VCaP (cell line): Measurements from ENCODE around the gene TSPAN16.

ENCODE experiments used
- H3K27ac ChIP-seq: fragments of 450-650 bp; 2 replicates; pipeline ENCODE4 v1.5.1; 2017
- TF ChIP-seq, protein P1 (sequence below): fragments of 450-650 bp; conservative IDR thresholded peaks from 2 replicates; pipeline ENCODE4 v1.5.1; 2017; ENCODE audit warnings: mild to moderate bottlenecking, moderate library complexity

TSPAN16 gene, protein sequence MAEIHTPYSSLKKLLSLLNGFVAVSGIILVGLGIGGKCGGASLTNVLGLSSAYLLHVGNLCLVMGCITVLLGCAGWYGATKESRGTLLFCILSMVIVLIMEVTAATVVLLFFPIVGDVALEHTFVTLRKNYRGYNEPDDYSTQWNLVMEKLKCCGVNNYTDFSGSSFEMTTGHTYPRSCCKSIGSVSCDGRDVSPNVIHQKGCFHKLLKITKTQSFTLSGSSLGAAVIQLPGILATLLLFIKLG

DNA sequence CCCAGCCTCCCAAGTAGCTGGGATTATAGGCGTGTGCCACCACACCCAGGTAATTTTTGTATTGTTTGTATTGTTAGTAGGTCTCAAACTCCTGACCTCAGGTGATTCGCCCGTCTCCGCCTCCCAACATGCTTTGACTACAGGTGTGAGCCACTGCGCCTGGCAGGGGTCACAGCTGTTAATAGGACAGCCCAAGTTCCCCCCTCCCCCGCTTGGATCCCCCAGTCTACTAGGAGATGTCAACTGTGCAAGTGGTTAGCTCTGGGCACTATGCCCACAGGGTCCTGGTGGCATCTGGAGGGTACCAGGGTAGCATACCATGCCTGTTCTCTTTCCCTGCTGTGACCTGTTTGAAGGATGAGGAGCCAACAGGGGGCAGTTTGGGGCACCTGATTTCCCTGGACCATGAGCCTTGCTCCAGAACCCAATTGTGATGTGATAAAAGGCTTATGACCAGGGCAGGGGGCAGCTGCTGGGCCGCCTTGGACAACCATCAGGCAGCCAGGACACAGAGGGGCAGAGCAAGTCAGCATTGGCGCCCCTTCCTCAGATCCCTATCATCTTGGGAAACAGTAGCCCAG, at the start of gene TSPAN16:
Gene TSPAN16 (plus strand): TSS at position 496 of the 581 bp plus-strand sequence. CDS start 138 bp downstream, outside the sequence.
- TF ChIP-seq, protein P1, sequence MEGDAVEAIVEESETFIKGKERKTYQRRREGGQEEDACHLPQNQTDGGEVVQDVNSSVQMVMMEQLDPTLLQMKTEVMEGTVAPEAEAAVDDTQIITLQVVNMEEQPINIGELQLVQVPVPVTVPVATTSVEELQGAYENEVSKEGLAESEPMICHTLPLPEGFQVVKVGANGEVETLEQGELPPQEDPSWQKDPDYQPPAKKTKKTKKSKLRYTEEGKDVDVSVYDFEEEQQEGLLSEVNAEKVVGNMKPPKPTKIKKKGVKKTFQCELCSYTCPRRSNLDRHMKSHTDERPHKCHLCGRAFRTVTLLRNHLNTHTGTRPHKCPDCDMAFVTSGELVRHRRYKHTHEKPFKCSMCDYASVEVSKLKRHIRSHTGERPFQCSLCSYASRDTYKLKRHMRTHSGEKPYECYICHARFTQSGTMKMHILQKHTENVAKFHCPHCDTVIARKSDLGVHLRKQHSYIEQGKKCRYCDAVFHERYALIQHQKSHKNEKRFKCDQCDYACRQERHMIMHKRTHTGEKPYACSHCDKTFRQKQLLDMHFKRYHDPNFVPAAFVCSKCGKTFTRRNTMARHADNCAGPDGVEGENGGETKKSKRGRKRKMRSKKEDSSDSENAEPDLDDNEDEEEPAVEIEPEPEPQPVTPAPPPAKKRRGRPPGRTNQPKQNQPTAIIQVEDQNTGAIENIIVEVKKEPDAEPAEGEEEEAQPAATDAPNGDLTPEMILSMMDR = no peak
- no peak within 1 kb of the TSS for H3K27ac ChIP-seq

DNA sequence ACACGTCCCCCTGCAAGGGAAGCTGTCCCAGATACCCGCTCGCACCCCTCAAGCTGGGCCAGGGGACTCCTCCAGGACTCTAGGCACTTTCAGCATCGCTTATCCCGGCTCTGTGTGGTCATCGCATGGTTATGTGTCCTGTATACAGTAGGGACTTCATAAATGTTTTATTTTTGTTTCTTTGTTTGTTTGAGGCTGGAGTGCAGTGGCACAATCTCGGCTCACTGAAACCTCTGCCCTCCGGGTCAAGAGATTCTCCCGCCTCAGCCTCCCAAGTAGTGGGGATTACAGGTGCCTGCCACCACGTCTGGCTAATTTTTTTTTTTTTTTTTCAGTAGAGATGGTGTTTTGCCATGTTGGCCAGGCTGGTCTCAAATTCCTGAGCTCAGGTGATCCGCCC, 49.0 kb upstream of the TSPAN16 start:
- no peak overlapping the region for H3K27ac ChIP-seq
- TF ChIP-seq, protein P1 = no peak

DNA sequence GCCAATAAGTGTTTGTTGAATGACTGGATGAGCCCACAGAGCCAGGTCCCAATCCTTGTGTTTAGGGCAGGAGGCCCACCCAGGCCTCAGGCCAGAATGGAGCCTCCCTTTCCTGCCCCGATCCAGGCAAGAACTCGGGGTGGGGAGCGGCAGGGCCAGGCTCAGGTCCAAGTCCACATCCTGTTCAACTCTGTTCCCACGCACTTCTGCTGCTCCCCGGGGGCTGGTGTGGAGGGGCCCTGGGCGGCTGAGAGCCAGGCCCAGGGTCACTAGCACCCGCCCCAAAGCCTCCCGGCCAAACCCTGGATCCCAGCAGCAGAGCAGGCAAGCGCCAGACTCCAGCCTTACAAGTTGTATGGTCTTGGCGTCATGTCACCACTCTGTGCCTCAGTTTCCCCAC, 48.6 kb upstream of the TSPAN16 start:
- TF ChIP-seq, protein P1 = no peak
- H3K27ac ChIP-seq = no peak overlapping the region

DNA sequence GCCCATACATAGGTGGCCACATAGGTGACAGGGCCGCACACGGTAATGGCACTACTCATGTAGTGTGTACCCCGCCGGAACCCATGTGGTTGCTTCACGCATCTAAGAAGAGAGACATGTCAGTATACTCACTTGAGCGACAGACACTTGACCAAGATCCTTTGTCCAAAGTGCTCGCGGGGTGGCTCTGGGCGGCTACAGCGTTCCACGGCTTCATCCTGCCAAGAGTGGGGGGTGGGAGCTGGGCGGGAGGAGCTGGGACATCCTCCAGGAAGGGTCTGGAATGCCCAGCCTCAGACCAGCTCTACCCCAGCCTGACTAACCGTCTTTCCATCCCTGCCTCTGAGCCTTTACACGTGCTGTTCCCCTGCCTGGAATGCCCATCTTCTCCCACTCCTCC, 48.0 kb upstream of the TSPAN16 start:
- TF ChIP-seq, protein P1 = no peak
- H3K27ac ChIP-seq = no peak overlapping the region

DNA sequence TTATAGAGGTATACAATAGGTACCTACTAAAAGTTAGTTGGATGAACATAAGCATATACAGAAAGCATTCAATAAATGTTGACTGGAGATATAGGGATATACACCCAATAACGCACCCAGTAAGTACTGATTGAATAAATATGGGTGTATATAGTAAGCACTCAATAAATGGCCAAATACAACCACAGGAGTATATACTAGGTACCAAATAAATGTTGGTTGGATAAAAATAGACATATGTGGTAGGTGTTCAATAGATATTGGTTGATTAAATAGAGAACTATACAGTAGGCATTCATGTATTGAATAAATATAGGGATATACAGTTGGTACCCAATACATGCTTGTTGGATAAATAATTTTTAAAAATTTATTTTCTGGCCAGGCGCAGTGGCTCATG, 47.1 kb upstream of the TSPAN16 start:
- TF ChIP-seq, protein P1 = no peak
- H3K27ac ChIP-seq = no peak overlapping the region

DNA sequence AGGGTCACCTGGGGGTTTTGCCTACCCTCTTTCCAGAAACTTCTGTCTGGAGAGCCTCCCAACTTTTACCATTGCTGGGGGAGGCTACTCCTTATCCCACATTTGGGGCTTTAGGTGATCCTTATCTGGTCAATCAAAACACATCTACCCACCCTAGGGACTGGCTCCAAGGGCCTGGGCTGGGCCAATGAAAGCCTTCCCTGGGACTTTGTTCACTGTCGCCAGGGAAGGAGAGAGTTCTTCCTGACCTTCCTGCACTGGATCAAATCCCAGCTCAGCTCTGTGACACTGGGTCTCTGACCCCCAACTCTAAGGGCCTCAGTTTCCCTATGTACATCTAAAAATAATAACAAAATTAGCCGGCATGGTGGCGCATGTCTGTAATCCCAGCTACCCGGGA, 44.7 kb upstream of the TSPAN16 start:
- no peak overlapping the region for H3K27ac ChIP-seq
- TF ChIP-seq, protein P1 = no peak

DNA sequence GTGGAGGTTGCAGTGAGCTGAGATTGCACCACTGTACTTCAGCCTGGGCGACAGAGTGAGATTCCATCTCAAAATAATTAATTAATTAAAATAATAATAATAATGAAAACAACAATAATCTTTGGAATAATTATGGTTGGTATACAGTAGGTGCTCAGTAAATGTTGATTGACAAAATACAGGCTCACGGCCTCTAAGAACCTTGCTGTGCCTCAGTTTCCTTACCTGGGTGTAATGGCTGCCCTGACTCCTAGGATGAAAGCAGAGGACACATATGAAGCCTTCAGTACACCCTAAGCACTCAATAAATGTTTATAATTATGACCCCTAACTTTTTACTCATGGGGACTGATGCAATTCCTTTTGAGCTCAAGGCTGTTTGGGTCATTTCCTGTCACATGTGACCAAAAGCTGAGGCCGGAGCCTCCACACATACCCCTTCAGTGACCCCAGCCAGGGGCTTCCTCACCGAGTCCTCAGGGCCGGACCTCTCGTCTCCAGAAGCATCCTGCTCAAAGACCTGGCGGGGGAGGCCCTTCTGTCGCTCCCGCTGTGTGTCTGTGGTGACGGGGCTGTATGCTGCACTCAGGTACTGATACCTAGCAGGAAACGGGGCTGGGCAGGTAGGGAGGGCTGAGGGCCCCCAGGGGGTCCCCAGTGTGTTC, 44.2 kb upstream of the TSPAN16 start:
- TF ChIP-seq, protein P1 = no peak
- H3K27ac ChIP-seq = no peak overlapping the region
